Placental epithelial cell (primary cell): Measurements from ENCODE around the gene NMUR2. TPM values are rescaled to one million over a fixed set of nuclear protein-coding genes. Genes with fewer than 3 reads are reported as not detected.

Experiments used
- total RNA-seq: library from RNA; depleted of rRNA; stranded (reverse); fragments of >200 nt; gene quantifications from 2 replicates; pipeline ENCODE4 v1.2.3, GENCODE V29; 2012

Gene NMUR2
- 0.11 TPM in 1 of 2 replicates, not detected in the other for total RNA-seq

DNA sequence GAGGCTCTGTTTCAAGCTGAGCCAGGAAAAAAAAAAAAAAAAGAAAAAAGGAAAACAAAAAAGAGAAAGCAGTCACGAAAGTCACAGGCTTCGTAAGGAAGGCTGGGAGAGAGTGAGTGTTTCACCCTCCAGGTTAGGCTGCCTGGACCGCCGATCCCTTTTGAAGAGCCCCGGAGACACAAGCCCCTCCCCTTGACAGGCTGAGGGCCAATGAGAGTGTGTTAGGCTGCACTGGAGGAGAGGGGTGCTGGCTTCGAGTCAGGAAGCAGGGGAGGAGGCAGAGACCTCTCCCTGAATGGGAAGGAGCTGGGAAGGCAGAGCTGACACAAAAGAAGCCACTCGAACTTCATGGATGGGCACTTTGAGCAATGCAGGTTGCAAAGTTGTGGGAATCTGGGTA lies at the start of gene NMUR2:
Gene NMUR2 (minus strand): TSS at position 135 of the 400 bp plus-strand sequence. CDS start 166 bp downstream, outside the sequence.

